Adrenal gland (tissue), 12 donors: ENCODE measurements around the gene AHDC1. TPM values are rescaled to one million over a fixed set of nuclear protein-coding genes. Genes with fewer than 3 reads are reported as not detected.
A peak's percentile ranks its signal among the peaks of the same experiment; 100 is the strongest.

ENCODE experiments used
- DNase-seq, 7 donors: peaks; one replicate each; pipeline ENCODE4 v3.0.0-alpha.2; 2019 to 2020
- H3K27ac ChIP-seq, 5 donors: fragments of 200-600 bp; sonication (generic) in 4 of 5; 1 replicate in 3 of 5; 2 replicates in 2 of 5; pipeline versions ENCODE4 v1.5.1 to v1.8.0; 2016 to 2020; ENCODE audit warnings: mild to moderate bottlenecking in 1 of 5
- H3K27me3 ChIP-seq: fragments of 200-600 bp; 2 replicates; pipeline ENCODE4 v1.8.0; 2021
- H3K36me3 ChIP-seq, 2 donors: fragments of 200-600 bp; replicated peaks in 1 of 2; 1 replicate in 1 of 2; 2 replicates in 1 of 2; pipeline versions ENCODE4 v1.5.1 to v1.8.0; 2018 to 2022
- H3K4me1 ChIP-seq, 2 donors: fragments of 200-600 bp; replicated peaks in 1 of 2; 1 replicate in 1 of 2; 2 replicates in 1 of 2; pipeline versions ENCODE4 v1.5.1 to v1.8.0; 2018 to 2021
- H3K4me3 ChIP-seq, 4 donors: fragments of 200-600 bp; sonication (generic) in 3 of 4; one replicate each; pipeline ENCODE4 v1.5.1; 2016 to 2018
- H3K9me3 ChIP-seq, 3 donors: fragments of 200-600 bp; sonication (generic) in 1 of 3; replicated peaks in 1 of 3; 1 replicate in 2 of 3; 2 replicates in 1 of 3; pipeline versions ENCODE4 v1.5.1 to v1.8.0; 2016 to 2021
- POLR2A ChIP-seq, 2 donors: fragments of 450-650 bp; IDR thresholded peaks; one replicate each; pipeline ENCODE4 v1.6.1; 2017; ENCODE audit warnings: antibody characterized with exemption in 2 of 2, mild to moderate bottlenecking in 2 of 2, moderate library complexity in 1 of 2
- WGBS, 4 donors: extraction: QIAGEN DNeasy Blood & Tissue Kit in 2 of 4; methylation state at CpG; one replicate each; pipeline versions ENCODE4 v1.1.5 to v1.1.7; 2013 to 2017; 5-methylcytosine and 5-hydroxymethylcytosine counted together
- intact Hi-C, 2 donors: fragments of 100-400 bp; cut with DNase I; formaldehyde crosslinking; loops; one replicate each; pipeline versions ENCODE4 v1.14.1 to v1.15.0; 2022 to 2023
- polyA plus RNA-seq, 3 donors: library from polyadenylated mRNA; stranded (reverse); fragments of 200-250 nt in 2 of 3; fragments of 350-450 nt in 1 of 3; fragmentation: Illumina TruSeq in 1 of 3; extraction: RNeasy Lipid Tissue Mini Kit (QIAGEN cat#74804) in 1 of 3; gene quantifications; one replicate each; pipeline ENCODE4 v1.2.3, GENCODE V29; 2013 to 2014
- total RNA-seq, 9 donors: library from RNA; depleted of rRNA in 4 of 9; stranded (reverse); fragments of >200 nt in 4 of 9; fragments of 120-200 nt in 1 of 9; fragmentation: NEBNext Ultra II Directional in 1 of 9; extraction: Animal tissue kit (Norgen Biotek cat#: 25700) in 1 of 9; gene quantifications; one replicate each; pipeline versions ENCODE4 v1.1.0 to v1.2.4, GENCODE V29; 2013 to 2023
- TF ChIP-seq, protein P1 (sequence below), 6 experiments: fragments of 450-650 bp in 4 of 6; fragments of 200-600 bp in 2 of 6; sonication (generic) in 1 of 6; IDR thresholded peaks; 1 replicate in 5 of 6; 2 replicates in 1 of 6; pipeline versions ENCODE4 v1.5.1 to v1.8.0; 2016 to 2021; ENCODE audit warnings: antibody characterized with exemption in 6 of 6, mild to moderate bottlenecking in 2 of 6, moderate library complexity in 1 of 6
- donor health status: healthy with polysubstance abuse.
- donor health status: Bipolar disorder and iron deficiency.
- donor health status: DM: yes; HTN: yes; CAD: no.
- donor health status: DM: no; HTN: no; CAD: no.
- donor health status: DM: no; HTN: no; CAD: no.
- donor health status: DM: yes; HTN: yes; CAD: no.

Gene AHDC1
- total and polyA plus RNA-seq, 12 donors: 10.4 to 111 (median 61.3) TPM

DNA sequence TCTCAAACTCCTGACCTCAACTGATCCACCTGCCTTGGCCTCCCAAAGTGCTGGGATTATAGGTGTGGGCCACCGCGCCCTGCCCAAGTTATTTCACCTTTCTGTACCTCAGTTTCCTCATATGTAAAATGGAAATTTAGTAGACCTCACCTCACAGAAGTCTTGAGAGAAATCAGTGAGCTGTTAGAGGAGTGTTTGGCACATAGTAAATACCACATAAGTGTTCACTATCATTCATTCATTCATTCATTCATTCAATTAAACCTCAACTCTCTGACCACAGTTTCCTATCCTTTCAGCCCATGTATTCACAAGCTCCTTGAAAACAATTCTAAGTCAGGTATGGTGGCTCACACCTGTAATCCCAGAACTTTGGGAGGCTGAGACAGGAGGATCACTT is 34.9 kb upstream of the AHDC1 start:
- H3K9me3 ChIP-seq: no peaks in the 10 kb centered on the region
- H3K27ac ChIP-seq: no peak overlapping the region
- H3K4me1 ChIP-seq: peaks cover 0 to 6% of the 10 kb centered on the region in 2 donors
- TF ChIP-seq POLR2A (IDR thresholded peaks at IDR 0.05): no peak
- TF ChIP-seq, protein P1, sequence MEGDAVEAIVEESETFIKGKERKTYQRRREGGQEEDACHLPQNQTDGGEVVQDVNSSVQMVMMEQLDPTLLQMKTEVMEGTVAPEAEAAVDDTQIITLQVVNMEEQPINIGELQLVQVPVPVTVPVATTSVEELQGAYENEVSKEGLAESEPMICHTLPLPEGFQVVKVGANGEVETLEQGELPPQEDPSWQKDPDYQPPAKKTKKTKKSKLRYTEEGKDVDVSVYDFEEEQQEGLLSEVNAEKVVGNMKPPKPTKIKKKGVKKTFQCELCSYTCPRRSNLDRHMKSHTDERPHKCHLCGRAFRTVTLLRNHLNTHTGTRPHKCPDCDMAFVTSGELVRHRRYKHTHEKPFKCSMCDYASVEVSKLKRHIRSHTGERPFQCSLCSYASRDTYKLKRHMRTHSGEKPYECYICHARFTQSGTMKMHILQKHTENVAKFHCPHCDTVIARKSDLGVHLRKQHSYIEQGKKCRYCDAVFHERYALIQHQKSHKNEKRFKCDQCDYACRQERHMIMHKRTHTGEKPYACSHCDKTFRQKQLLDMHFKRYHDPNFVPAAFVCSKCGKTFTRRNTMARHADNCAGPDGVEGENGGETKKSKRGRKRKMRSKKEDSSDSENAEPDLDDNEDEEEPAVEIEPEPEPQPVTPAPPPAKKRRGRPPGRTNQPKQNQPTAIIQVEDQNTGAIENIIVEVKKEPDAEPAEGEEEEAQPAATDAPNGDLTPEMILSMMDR (IDR thresholded peaks at IDR 0.05): no peak
- peaks cover 5% of the 10 kb centered on the region for H3K27me3 ChIP-seq
- no peak overlapping the region for H3K4me3 ChIP-seq
- H3K36me3 ChIP-seq: no peaks in the 10 kb centered on the region
- WGBS, 4 donors: 90 to 96% (median 93%) methylated on average over 2 of the region's 2 CpGs
- no peak for DNase-seq
- intact Hi-C loops: no loop called here

DNA sequence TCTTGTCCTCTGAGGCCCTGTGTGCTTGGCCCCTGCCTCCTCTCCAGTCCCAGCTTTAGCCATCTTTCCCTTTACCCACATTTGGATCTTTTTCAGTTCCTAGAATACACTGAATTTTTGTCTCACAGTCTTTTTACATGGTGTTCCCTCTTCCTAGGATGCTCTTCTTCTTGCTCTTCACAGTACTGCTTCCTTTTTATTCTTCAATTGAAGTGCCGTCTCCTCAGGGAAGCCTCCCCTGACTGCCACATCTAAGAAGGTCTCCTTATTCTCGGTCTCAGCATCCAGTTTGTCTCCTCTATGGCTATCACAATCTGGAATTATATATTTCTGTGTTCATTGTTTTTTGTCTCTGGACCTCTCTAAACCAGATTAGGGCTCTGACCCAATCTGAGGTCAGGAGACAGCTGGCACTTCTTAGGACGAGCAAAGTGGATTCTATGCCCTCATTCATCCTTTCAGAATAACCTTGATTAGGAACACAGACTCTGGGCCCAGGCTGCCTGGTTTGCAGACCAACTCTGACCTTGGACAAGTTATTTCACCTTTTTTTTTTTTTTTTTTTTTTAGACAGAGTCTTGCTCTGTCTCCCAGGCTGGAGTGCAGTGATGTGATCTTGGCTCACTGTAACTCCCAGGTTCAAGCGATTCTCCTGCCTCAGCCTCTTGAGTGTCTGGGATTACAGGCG is 34.2 kb upstream of the AHDC1 start:
- Histone ChIP-seq H3K9me3 (no peaks in the 10 kb centered on the region), H3K4me1 (peaks cover 0 to 6% of the 10 kb centered on the region in 2 donors), H3K27me3 (peaks cover 5% of the 10 kb centered on the region), H3K27ac (no peak overlapping the region), H3K4me3 (no peak overlapping the region), H3K36me3 (no peaks in the 10 kb centered on the region)
- peak in 4 of 7 donors; percentile 51 to 68 (median 60) for DNase-seq
- TF ChIP-seq POLR2A (IDR thresholded peaks at IDR 0.05): no peak
- TF ChIP-seq, protein P1 (IDR thresholded peaks at IDR 0.05): no peak
- 54 to 63% (median 59%) methylated on average over 5 of the region's 5 CpGs for WGBS, 4 donors
- intact Hi-C loops: no loop called here

DNA sequence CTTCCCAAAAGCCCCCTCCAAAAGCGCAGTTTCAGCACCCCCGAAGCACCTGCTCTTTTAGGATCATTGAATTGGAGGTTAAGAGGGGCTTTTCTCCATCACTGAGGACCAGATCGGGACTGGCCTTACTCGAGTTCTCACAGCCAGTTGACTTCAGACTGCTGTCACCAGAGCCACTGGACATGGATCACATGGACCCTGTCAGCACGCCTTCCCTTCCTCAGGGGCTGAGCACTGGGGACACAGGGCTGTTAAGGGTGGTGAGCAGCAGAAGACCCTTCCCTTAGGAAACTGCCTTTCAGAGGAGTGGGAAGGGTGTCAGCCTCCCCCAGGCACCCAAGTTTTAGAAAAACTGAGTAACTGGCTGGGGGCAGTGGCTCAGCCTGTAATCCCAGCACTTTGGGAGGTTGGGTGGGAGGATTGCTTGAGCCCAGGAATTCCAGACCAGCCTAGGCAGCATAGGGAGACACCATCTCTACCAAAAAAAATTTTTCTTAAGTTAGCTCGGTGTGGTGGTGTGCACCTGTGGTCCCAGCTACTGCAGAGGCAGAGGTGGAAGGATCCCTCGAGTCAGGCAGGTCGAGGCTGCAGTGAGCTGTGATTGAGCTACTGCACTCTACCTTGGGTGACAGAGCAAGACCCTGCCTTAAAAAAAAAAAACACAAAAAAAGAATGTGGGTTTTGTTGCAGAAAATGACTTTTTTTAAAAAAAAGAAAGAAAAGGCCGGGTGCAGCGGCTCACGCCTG is 31.6 kb upstream of the AHDC1 start:
- TF ChIP-seq, protein P1 (IDR thresholded peaks at IDR 0.05): no peak
- TF ChIP-seq POLR2A (IDR thresholded peaks at IDR 0.05): no peak
- H3K4me1 ChIP-seq: peaks cover 0 to 18% of the 10 kb centered on the region in 2 donors
- intact Hi-C loops: no loop called here
- H3K9me3 ChIP-seq: no peaks in the 10 kb centered on the region
- H3K4me3 ChIP-seq: no peak overlapping the region
- H3K27ac ChIP-seq: peak overlapping the region in 1 of 5 donors; percentile 83
- no peak for DNase-seq
- no peaks in the 10 kb centered on the region for H3K36me3 ChIP-seq
- WGBS, 4 donors: 82 to 88% (median 87%) methylated on average over 10 to 11 of the region's 11 CpGs
- H3K27me3 ChIP-seq: peaks cover 5% of the 10 kb centered on the region

DNA sequence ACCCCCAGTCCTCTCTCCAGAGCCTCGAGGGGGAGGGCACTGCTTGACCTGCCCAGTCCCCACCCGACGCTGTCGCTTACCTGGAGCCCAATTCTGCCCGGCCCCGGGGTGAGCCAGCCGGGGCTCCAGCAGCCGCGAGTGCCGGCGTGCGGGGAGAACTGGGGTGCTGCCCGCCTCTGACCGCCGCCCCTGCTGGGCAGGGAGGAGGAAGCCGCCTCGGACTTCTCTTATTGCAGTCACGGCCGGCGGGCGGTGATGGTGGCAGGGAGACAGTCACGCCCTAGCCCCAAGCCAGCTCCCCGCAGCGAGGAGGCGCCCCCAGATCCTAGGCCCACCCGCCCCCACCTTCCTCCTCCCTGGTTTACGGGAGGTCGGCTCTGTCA is 31.0 kb upstream of the AHDC1 start, which contains the start of gene FGR:
FGR (minus strand) TSS at position 201 of the 383 bp plus-strand sequence. CDS start 11,269 bp downstream, outside the sequence.
- Histone ChIP-seq H3K4me3 (peak within 1 kb of the TSS in 2 of 4 donors; percentile 17 to 63), H3K27me3 (peaks cover 5% of the 10 kb centered on the region), H3K27ac (peak within 1 kb of the TSS in 4 of 5 donors; percentile 42 to 83 (median 51)), H3K4me1 (peaks cover 0 to 19% of the 10 kb centered on the region in 2 donors), H3K36me3 (no peaks in the 10 kb centered on the region), H3K9me3 (no peaks in the 10 kb centered on the region)
- DNase-seq: peak in 1 of 7 donors; percentile 22
- WGBS, 4 donors: 47 to 64% (median 56%) methylated on average over 12 to 28 of the region's 28 CpGs
- no peak for TF ChIP-seq POLR2A (IDR thresholded peaks at IDR 0.05)
- TF ChIP-seq, protein P1 (IDR thresholded peaks at IDR 0.05): no peak
- intact Hi-C loops: no loop called here
